GM12872 (cell line): ENCODE results near the gene ADCK2.

Experiments
- TF ChIP-seq, protein P1 (sequence below): IDR thresholded peaks from 3 replicates; pipeline ENCODE4 v1.5.1; 2011; ENCODE audit warnings: low read depth, mild to moderate bottlenecking, low read length, moderate library complexity; ENCODE audit not compliant: insufficient read depth

The ADCK2 gene

DNA sequence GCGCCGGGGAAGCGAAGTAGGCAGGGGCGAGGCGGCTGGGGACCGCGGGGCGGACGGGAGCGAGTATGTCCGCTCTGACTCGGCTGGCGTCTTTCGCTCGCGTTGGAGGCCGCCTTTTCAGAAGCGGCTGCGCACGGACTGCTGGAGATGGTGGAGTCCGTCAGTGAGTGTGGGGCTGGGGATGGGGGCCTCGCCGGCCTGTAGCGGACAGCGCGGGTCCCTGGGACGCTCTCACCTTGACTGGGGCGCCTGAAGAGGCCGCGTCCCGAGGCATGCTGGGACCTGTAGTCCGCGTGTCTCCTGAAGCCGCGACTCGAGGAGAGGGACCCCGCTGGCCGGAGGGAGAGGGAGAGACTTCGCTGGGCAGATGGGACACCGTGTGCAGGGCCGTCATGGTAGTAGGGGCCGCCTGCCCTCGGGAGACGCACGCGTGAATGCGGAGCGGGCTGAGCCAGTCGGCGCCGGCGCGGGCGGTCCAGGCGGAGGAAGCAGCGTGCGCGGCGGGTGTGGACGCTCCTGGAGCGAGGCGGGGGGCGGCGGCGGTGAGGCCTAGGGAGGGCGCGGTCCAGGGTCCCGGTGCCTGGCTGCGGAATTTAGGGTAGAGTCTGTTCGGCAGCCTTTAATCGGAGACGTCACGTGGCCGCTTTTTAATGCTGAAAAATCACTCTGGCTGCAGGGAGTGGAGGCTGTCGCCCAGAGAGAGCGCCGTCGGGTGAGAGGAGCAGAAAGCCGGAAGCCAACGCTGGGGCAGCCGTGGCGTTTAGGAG lies 24.1 kb downstream of the ADCK2 start, which contains the start of gene NDUFB2:
TSS of gene NDUFB2 (plus strand) at position 29 of the 767 bp plus-strand sequence. CDS start at position 66, 37 bp downstream.
- TF ChIP-seq, protein P1, sequence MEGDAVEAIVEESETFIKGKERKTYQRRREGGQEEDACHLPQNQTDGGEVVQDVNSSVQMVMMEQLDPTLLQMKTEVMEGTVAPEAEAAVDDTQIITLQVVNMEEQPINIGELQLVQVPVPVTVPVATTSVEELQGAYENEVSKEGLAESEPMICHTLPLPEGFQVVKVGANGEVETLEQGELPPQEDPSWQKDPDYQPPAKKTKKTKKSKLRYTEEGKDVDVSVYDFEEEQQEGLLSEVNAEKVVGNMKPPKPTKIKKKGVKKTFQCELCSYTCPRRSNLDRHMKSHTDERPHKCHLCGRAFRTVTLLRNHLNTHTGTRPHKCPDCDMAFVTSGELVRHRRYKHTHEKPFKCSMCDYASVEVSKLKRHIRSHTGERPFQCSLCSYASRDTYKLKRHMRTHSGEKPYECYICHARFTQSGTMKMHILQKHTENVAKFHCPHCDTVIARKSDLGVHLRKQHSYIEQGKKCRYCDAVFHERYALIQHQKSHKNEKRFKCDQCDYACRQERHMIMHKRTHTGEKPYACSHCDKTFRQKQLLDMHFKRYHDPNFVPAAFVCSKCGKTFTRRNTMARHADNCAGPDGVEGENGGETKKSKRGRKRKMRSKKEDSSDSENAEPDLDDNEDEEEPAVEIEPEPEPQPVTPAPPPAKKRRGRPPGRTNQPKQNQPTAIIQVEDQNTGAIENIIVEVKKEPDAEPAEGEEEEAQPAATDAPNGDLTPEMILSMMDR, result no peak

DNA sequence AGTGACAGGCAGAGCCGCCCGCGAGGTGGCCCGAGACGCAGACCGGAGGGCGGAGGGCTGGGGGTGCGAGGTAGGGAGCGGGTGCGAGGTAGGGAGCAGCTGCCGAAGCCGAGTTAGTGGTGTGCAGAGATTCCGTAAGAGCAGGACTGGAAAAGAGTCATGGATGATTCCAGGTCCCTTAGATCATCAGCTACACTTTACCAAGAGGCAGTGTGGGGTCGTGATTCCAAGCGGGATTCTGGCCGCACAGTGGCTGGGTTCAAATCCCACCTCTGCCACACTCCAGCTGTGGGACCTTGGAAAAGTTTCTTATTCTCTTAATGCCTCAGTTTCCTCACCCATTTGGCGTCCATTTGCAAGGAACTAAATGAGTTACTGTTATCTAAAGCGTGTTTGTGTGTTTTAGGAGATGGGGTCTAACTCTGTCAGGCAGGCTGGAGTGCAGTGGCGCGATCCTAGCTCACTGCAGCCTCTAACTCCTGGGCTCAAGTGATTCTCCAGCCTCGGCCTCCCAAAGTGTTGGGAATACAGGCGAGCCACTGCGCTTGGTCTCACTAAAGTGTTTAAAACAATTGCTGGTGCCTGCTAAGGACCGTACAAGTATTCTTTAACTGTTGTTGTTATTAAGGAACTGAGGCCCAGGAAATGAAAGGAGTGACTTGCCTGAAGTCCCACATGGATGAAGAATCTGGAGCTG lies 24.9 kb downstream of the ADCK2 start:
- TF ChIP-seq, protein P1, result 0 out of 3 replicates have a peak, but pooled peaks have one; percentile 8

DNA sequence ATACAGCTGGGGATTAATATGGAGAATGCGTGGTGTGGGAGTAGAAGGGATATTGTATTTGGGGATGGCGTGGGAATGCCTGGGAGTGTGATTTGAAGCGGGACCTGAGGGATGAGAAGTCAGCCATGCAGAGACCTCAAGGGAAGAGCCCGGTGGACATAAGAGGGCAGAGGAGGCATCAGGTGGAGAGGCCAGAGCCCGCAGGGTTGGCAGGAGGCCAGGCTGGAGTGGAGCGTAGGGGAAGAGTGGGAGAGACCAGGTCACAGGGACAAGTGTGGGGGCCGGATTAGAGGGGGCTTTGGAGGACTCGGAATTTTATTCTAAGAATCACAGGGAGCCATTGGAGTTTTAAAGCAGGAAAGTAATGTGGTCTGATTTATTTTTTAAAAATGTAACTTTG lies 25.7 kb downstream of the ADCK2 start:
- TF ChIP-seq, protein P1, result no peak

DNA sequence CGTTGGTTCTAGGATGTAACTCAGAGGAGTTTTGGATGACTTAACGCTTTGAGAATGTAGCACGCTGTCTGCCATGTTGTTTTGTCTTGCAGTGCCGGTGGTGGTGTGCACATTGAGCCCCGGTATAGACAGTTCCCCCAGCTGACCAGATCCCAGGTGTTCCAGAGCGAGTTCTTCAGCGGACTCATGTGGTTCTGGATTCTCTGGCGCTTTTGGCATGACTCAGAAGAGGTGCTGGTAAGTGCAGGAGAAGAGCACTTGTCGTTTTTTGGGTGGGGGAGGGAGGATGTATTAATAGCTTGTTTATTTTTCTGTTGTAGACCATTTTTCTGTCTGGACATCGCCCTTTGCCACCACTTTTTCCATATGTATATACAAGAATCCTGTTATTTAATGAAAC lies 30.0 kb downstream of the ADCK2 start:
- TF ChIP-seq, protein P1, result no peak

DNA sequence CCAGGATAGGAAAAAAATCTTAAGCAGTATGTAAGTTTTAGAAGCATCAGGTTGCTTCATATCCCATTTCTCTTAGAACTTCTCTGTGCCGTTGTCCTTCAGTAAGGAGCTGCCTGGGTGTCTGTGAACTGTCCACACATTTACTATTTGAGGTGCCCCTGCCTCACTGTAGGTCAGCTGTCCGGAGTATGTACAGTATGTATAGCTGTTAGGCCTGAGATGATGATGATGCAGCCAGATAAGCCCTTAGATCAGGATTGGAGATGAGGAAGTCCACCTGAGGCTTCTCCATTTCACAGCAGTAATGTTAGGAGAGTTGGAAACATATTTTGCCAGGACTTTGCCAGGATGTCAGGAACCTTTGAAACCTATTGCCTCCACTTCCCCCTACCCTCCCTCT lies 31.5 kb downstream of the ADCK2 start:
- TF ChIP-seq, protein P1, result no peak

DNA sequence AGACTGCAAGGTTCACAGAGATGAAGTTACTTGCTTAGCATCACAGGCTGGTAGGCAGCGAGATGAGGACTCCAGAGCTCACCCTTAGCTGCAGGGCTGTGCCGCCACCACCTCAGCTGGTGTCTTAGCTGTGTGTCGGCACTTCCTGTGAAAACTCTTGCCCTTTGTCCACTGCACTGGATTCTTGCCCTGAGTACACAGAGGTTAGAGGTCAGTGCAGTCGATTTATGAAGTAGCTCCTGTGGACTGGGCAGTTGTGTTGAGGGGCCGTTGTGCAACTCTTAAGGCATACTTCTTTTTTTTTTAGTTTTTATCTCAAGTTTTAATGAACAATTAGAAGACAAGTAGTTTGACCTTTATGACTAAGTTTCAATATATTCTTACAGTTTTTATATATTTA lies 34.4 kb downstream of the ADCK2 start:
- TF ChIP-seq, protein P1, result no peak

DNA sequence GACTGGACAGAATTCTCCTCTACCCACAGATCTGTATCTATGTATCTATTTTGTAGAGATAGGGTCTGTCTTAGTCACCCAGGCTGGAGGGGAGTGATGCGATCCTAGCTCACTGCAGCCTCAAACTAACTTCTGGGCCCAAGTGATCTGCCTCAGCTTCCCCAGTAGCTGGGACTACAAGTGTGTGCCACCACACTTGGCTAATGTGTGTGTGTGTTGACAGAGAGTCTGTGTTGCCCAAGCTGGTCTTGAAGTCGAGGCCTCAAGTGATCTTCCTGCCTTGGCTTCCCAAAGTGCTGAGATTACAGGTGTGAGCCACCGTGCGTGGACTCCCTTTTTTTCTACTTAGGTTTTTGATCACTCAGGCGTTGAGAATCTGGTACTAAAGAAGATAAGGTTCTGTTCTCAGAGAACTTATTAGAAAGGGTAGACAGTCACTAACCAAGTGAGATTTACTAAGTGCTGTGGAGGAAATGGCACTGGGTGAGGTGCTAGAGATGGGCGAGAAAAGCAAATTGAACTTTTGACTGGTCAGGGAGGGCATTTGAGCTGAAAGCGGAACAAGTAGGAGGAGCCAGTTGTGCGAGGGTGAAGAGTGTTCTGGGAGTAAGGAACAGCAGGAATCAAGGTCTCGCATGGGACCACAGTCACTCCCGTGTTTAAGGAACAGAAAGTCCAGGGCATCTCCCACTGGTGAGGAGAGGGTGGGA lies 41.7 kb downstream of the ADCK2 start:
- TF ChIP-seq, protein P1, result no peak
